A549 (cell line): ENCODE results near the gene CABYR. TPM values are rescaled to one million over a fixed set of nuclear protein-coding genes. Genes with fewer than 3 reads are reported as not detected.

ENCODE experiments used
- polyA plus RNA-seq, 4 experiments: library from polyadenylated mRNA; depleted of rRNA in 3 of 4; stranded (reverse); fragments of >200 nt; fragmentation: RNase III in 1 of 4; extraction: RNeasy Plus Mini Kit Qiagen cat#74134 plus additional on column Dnase treatment in 1 of 4; gene quantifications; 2 replicates in 3 of 4; 3 replicates in 1 of 4; pipeline ENCODE4 v1.2.3, GENCODE V29; 2011 to 2017
- small RNA-seq, 6 experiments: library from RNA; depleted of rRNA; stranded (forward); fragments of <200 nt; gene quantifications; one replicate each; pipeline ENCODE3, GENCODE V24; 2012

CABYR gene
- polyA plus RNA-seq, 2 of the 4 experiments (the other 2 are of a cell fraction) = 14.8 to 22.1 TPM

Small RNA genes lying within 50 kb of the gene (small RNA-seq; reads per million reads assigned to genes)
- gene RF00017 (0 reads per million in 6 experiments), gene RNA5SP452 (0 to 1.0 (median 0) reads per million in 6 experiments), gene RNU5A-6P (0 to 0.16 (median 0) reads per million in 6 experiments)

Other genes with a start within 250 kb of the CABYR start
- 18.4 and 19.2 TPM in 2 replicates for gene TTC39C, start 124.3 kb upstream of the CABYR start, polyA plus RNA-seq (2011; rRNA removed)
- 7.3 to 8.7 TPM (median 8.7 TPM) in 3 replicates for gene TTC39C, start 124.3 kb upstream of the CABYR start, polyA plus RNA-seq (2017; fragmentation: RNase III; extraction: RNeasy Plus Mini Kit Qiagen cat#74134 plus additional on column Dnase treatment)